Endothelial cell of umbilical vein (primary cell): ENCODE results near the gene ETV4. TPM values are rescaled to one million over a fixed set of nuclear protein-coding genes. Genes with fewer than 3 reads are reported as not detected.
A peak's percentile ranks its signal among the peaks of the same experiment; 100 is the strongest.

Experiments used
- BruUV-seq: library from RNA; stranded (reverse); fragments of 400-500 nt; replicated peaks from 2 replicates; lab custom pipeline; 2021; lab: Mats Ljungman, UMichigan
- CTCF ChIA-PET: fragments of 300-600, 350-600 bp; sonication (Branson Sonifier 250); formaldehyde crosslinking; loops from one replicate; lab custom pipeline; 2021; ENCODE audit warnings: antibody characterized with exemption, inconsistent platforms; lab: Charles Lee
- POLR2A ChIA-PET: fragments of 300-600, 350-600 bp; sonication (Branson Sonifier 250); formaldehyde crosslinking; loops from one replicate; lab custom pipeline; 2021; ENCODE audit warnings: antibody characterized with exemption, inconsistent platforms; lab: Charles Lee
- DNase-seq: peaks from one replicate; pipeline ENCODE4 v3.0.0-alpha.2; 2011; ENCODE audit warnings: low read depth, low spot score
- FAIRE-seq: peaks from 2 replicates; lab custom pipeline; 2011; peaks lifted over from hg19 to GRCh38; lab: Jason Lieb, UNC
- H2AFZ ChIP-seq: 2 replicates; pipeline ENCODE4 v1.6.0; 2012; ENCODE audit warnings: low read depth, low read length, control low read depth, inconsistent platforms
- H3K27ac ChIP-seq: 2 replicates; pipeline ENCODE4 v1.5.1; 2011; ENCODE audit warnings: low read depth, mild to moderate bottlenecking, control low read depth, low read length, moderate library complexity; ENCODE audit not compliant: insufficient read depth
- H3K27me3 ChIP-seq, 2 experiments: 2 replicates each; pipeline versions ENCODE4 v1.6.0 to v1.6.1; 2011; ENCODE audit warnings: low read length in 2 of 2, mixed read lengths in 1 of 2; ENCODE audit not compliant: control insufficient read depth in 2 of 2, insufficient read depth in 2 of 2
- H3K36me3 ChIP-seq, 2 experiments: 2 replicates in 1 of 2; 3 replicates in 1 of 2; pipeline ENCODE4 v1.5.1; 2011; ENCODE audit warnings: low read length in 2 of 2, mild to moderate bottlenecking in 1 of 2, moderate library complexity in 1 of 2; ENCODE audit not compliant: control insufficient read depth in 2 of 2, insufficient read depth in 2 of 2; ENCODE audit errors: extremely low read depth in 1 of 2
- H3K4me1 ChIP-seq: 3 replicates; pipeline ENCODE4 v1.5.1; 2011; ENCODE audit warnings: mild to moderate bottlenecking, low read length; ENCODE audit not compliant: control insufficient read depth, insufficient read depth; ENCODE audit errors: extremely low read depth
- H3K4me2 ChIP-seq: 2 replicates; pipeline ENCODE4 v1.6.1; 2011; ENCODE audit warnings: low read length, control low read depth, mixed read lengths; ENCODE audit not compliant: insufficient read depth
- H3K4me3 ChIP-seq, 3 experiments: fragments of 200-600 bp in 1 of 3; sonication (generic), shearing (Covaris generic) in 1 of 3; replicated peaks in 1 of 3; 2 replicates each; pipeline ENCODE4 v1.5.1; 2011 to 2016; ENCODE audit warnings: control low read depth in 3 of 3, low read length in 3 of 3, mild to moderate bottlenecking in 2 of 3, inconsistent platforms in 1 of 3, low read depth in 1 of 3, moderate library complexity in 1 of 3; ENCODE audit not compliant: insufficient read depth in 1 of 3
- H3K79me2 ChIP-seq: 2 replicates; pipeline ENCODE4 v1.6.0; 2012; ENCODE audit warnings: low read length, inconsistent platforms; ENCODE audit not compliant: control insufficient read depth, insufficient read depth
- H3K9ac ChIP-seq: replicated peaks from 2 replicates; pipeline ENCODE3; 2011; ENCODE audit warnings: low read length, control low read depth; ENCODE audit not compliant: insufficient read depth; ENCODE audit errors: extremely low read depth
- H3K9me1 ChIP-seq: replicated peaks from 3 replicates; pipeline ENCODE4 v1.6.0; 2011; ENCODE audit warnings: mild to moderate bottlenecking, low read length; ENCODE audit not compliant: control insufficient read depth, insufficient read depth; ENCODE audit errors: extremely low read depth
- H3K9me3 ChIP-seq: replicated peaks from 2 replicates; pipeline ENCODE4 v1.5.1; 2012; ENCODE audit warnings: low read length, inconsistent platforms; ENCODE audit not compliant: control insufficient read depth, insufficient read depth
- H4K20me1 ChIP-seq: replicated peaks from 2 replicates; pipeline ENCODE3; 2011; ENCODE audit warnings: mild to moderate bottlenecking, low read length; ENCODE audit not compliant: control insufficient read depth, insufficient read depth; ENCODE audit errors: extremely low read depth
- EZH2 ChIP-seq: IDR thresholded peaks from 2 replicates; pipeline ENCODE4 v1.6.1; 2012; ENCODE audit warnings: borderline replicate concordance, low read depth, mild to moderate bottlenecking, moderate library complexity, low read length, inconsistent platforms; ENCODE audit not compliant: severe bottlenecking
- FOS ChIP-seq: IDR thresholded peaks from 2 replicates; pipeline ENCODE4 v1.6.1; 2011; ENCODE audit warnings: mild to moderate bottlenecking, low read length, moderate library complexity, borderline replicate concordance; ENCODE audit not compliant: insufficient read depth
- GATA2 ChIP-seq: IDR thresholded peaks from 2 replicates; pipeline ENCODE4 v1.7.0; 2011; ENCODE audit warnings: low read depth, mild to moderate bottlenecking, moderate library complexity, mixed read lengths, low read length; ENCODE audit not compliant: insufficient read length, insufficient read depth
- JUN ChIP-seq: IDR thresholded peaks from 2 replicates; pipeline ENCODE4 v1.6.1; 2011; ENCODE audit warnings: borderline replicate concordance, low read depth; ENCODE audit not compliant: insufficient read length, insufficient read depth
- MYC ChIP-seq: IDR thresholded peaks from one replicate; pipeline ENCODE4 v1.6.1; 2011; ENCODE audit warnings: mild to moderate bottlenecking, low read depth, low read length
- POLR2A ChIP-seq: IDR thresholded peaks from 2 replicates; pipeline ENCODE4 v1.6.1; 2012; ENCODE audit warnings: low read depth, mild to moderate bottlenecking, control low read depth, low read length
- POLR2AphosphoS5 ChIP-seq: IDR thresholded peaks from 2 replicates; pipeline ENCODE4 v1.6.1; 2012; ENCODE audit warnings: low read depth, mild to moderate bottlenecking, control low read depth, low read length, moderate library complexity; ENCODE audit not compliant: insufficient read depth
- dilution Hi-C: fragments of 300-500 bp; cut with MboI; formaldehyde crosslinking; loops from one replicate; pipeline ENCODE4 v1.15.0; 2019; ENCODE audit warnings: low sequenced_read_pairs; ENCODE audit not compliant: extremely low pct_ligation_motif_present
- intact Hi-C: fragments of 100-400 bp; cut with micrococcal nuclease; formaldehyde crosslinking; loops from one replicate; pipeline ENCODE4 v1.10.0; 2022
- polyA plus RNA-seq, 4 experiments: library from polyadenylated mRNA; depleted of rRNA in 3 of 4; stranded (reverse) in 3 of 4; unstranded in 1 of 4; fragments of >200 nt; gene quantifications; 2 replicates each; pipeline versions ENCODE4 v1.2.1 to v1.2.3, GENCODE V29; 2011 to 2012; ENCODE audit warnings: missing spikeins in 1 of 4
- total RNA-seq: library from RNA; stranded (reverse); gene quantifications from 2 replicates; pipeline ENCODE4 v1.2.3, GENCODE V29; 2021
- TF ChIP-seq, protein P1 (sequence below): IDR thresholded peaks from 2 replicates; pipeline ENCODE4 v1.6.1; 2011; ENCODE audit not compliant: insufficient read depth, insufficient read length
- TF ChIP-seq, protein P2 (sequence below), 2 donors: IDR thresholded peaks; 1 replicate in 1 of 2; 2 replicates in 1 of 2; pipeline ENCODE4 v1.5.1; 2011; ENCODE audit warnings: low read length in 2 of 2, mild to moderate bottlenecking in 2 of 2, moderate library complexity in 2 of 2, control low read depth in 1 of 2, inconsistent platforms in 1 of 2, low read depth in 1 of 2; ENCODE audit not compliant: insufficient read depth in 1 of 2; ENCODE audit errors: extremely low read depth in 1 of 2

Gene ETV4
- total and polyA plus RNA-seq, 2 donors (not counting 3 experiments of a cell fraction or from before 2014, with no cell fraction given) = 7.3 to 32.2 TPM

DNA sequence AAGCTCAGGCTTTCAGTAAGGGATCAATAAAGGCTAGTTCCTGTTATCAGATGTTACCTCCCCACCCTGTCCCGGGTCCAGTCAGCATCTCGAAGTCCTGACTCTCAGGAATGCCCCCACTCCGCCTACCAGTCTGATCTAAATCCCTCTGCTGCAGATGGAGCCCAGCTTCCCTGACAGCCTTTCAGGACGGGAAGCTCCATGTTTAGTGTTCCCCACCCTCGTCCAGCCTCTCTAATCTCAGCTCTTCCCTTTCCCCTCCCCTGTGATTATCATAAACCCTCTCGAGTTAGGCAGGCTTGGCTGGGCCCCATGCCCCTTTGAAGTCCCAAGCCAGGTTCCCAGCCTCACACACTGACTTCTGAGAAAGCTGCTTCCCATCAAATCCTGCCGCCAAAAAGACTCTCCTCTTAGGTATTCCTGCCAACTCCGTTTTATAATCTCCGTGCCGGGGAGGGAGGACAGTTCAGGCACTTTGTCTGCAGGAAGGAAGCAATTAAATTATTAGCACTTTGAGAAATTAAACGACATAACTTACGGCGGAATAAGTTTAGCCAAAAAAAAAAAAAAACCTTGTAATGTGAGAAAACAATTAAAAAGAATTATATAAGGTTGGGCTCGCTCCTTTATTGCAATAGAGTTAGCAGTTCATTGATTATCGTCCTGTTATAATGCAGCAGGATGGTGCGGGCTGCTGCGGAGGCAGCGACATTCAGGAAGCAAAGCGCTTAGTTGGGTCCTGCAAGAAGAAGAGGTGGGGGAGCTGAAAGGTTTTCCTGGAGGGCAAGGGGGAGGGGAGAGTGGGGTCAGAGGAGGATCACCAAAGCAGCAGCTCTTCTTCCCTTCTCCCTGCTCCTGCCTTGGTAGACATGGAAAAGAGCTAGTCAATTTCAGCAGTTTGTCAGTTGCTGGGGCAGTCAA is 16.8 kb upstream of the ETV4 start:
- H3K9me1 ChIP-seq = no peaks in the 10 kb centered on the region
- ChIA-PET POLR2A (interaction anchor here (0.7 kb wide), 1 partner anchor 229 kb away, joined by 10 read pairs; no protein-coding TSS in a partner anchor), CTCF (interaction anchor here (1.0 to 2.2 kb wide), 10 partner anchors 11 to 131 kb away, joined by 3 to 12 read pairs (median 4); partner anchors contain the start of gene ETV4)
- H3K9ac ChIP-seq = no peak overlapping the region
- DNase-seq (no peak), FAIRE-seq (peak; percentile 56)
- peak overlapping the region; percentile 39 for H3K4me2 ChIP-seq
- peaks cover 16% of the 10 kb centered on the region in 2 experiments for H3K27me3 ChIP-seq
- dilution Hi-C loops (no loop called here), intact Hi-C loops (loop anchor here (5.0 kb wide), 1 partner anchor 41 kb away; no protein-coding TSS in a partner anchor)
- peak overlapping the region in 1 of 3 experiments; percentile 9 for H3K4me3 ChIP-seq
- H4K20me1 ChIP-seq = no peaks in the 10 kb centered on the region
- no TSS peak for BruUV-seq
- peaks cover 7% of the 10 kb centered on the region for H3K4me1 ChIP-seq
- H3K36me3 ChIP-seq = no peaks in the 10 kb centered on the region
- TF ChIP-seq JUN = no peak
- TF ChIP-seq FOS = no peak
- TF ChIP-seq GATA2 = no peak
- TF ChIP-seq, protein P1, sequence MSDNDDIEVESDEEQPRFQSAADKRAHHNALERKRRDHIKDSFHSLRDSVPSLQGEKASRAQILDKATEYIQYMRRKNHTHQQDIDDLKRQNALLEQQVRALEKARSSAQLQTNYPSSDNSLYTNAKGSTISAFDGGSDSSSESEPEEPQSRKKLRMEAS = no peak
- no peak for TF ChIP-seq EZH2
- TF ChIP-seq, protein P2, sequence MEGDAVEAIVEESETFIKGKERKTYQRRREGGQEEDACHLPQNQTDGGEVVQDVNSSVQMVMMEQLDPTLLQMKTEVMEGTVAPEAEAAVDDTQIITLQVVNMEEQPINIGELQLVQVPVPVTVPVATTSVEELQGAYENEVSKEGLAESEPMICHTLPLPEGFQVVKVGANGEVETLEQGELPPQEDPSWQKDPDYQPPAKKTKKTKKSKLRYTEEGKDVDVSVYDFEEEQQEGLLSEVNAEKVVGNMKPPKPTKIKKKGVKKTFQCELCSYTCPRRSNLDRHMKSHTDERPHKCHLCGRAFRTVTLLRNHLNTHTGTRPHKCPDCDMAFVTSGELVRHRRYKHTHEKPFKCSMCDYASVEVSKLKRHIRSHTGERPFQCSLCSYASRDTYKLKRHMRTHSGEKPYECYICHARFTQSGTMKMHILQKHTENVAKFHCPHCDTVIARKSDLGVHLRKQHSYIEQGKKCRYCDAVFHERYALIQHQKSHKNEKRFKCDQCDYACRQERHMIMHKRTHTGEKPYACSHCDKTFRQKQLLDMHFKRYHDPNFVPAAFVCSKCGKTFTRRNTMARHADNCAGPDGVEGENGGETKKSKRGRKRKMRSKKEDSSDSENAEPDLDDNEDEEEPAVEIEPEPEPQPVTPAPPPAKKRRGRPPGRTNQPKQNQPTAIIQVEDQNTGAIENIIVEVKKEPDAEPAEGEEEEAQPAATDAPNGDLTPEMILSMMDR (IDR thresholded peaks at IDR 0.05; ENCODE audit: extremely low read depth in 1 of 2, insufficient read depth in 1 of 2, low read depth in 1 of 2, low read length in 2 of 2) = no peak
- TF ChIP-seq MYC = no peak
- TF ChIP-seq POLR2AphosphoS5 = no peak
- no peak for TF ChIP-seq POLR2A
- H3K9me3 ChIP-seq = no peaks in the 10 kb centered on the region
- no peaks in the 10 kb centered on the region for H3K79me2 ChIP-seq
- H3K27ac ChIP-seq = no peak overlapping the region
- peak overlapping the region; percentile 19 for H2AFZ ChIP-seq
